HuH-7.5 (cell line): ENCODE results near the gene PIEZO2.
"Not testable (repeated sequence)": the region's sequence is repeated elsewhere in the genome, so short reads cannot be mapped to it uniquely, and the experiment has no call there.

Experiments
- DNase-seq: peaks from one replicate; pipeline ENCODE4 v3.0.0; 2011; ENCODE audit warnings: low spot score

PIEZO2 gene

DNA sequence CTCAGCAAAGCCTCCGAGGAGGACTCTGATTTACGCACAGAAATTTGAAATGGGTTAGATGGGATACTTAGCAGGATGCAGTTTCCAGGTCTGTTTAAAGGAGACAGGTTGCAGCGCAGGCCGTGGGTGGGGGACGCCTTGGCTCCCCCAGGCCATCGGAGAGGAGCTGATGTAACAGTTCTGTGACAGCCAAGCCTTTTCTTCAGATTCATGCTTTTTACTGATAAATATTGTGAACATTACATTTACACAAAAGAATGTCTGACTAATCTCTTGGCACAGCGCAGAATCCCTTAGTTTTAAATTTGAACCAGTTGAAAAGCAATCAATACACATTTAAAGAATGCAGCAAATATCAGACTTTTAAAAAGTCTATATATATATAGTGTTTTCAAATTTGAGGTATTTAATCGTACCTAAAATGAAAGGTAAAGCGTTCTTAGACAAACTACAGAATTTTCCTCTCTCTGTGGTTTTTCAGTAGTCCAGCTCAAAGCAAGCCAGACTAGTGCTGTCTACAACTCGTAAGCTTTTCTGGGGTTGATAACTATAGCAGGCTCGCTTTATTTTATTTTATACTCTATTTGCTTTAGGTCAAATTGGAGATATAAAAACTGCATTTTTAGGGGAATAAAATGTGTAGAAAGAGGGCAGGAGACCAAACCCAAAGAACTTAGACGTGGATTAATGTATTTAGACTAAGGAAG lies 221.9 kb downstream of the PIEZO2 start:
- DNase-seq, result no peak

DNA sequence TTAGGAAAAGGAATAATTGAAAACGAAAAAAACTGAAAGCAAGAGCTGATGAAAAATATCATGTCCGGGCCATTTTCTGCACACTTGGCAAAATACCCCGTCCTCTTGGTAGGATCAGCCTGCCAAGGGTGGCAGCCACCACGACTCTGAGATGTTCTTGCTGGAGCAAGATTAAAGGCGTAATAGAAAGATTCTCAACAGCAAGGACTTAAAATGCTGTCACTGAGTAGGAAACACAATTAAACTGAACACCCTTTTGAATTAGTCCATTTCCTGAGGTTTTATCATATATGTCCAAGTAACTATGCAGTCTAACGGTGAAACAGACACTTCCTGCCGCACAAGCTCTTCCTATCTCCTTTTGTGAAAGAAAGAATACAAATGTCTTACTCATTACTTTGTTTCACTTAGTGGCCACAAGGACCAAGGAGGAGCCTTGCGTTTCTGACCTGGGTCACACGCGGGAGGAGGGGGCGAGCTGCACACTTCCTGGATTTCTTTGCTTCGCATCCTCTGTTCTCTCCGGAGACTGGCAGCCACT lies 222.7 kb downstream of the PIEZO2 start:
- no peak for DNase-seq

- no peak for DNase-seq
Measured at GRCh38 chr18:10924290-10924689, 225.1 kb downstream of the PIEZO2 start.

- no peak for DNase-seq
Measured at GRCh38 chr18:10923551-10924070, 225.8 kb downstream of the PIEZO2 start.

DNA sequence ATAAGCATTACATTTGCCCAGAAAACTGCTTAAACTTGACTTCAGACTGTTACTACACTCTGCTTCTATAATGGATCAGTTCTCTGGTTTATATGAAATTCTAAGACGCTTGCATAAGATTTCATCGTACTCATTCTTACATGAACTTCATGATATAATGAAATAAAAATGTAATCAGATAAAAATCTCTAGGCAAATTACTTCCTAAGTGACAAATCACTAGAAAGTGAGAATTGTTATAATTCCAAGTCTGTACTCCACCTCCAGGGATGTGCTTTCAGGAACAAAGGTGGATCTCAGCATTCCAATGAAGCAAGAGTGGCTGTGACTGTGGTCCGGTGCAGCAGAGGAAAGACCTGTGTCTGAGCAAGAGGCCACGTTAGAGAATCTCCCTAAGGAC lies 226.2 kb downstream of the PIEZO2 start:
- no peak for DNase-seq

DNA sequence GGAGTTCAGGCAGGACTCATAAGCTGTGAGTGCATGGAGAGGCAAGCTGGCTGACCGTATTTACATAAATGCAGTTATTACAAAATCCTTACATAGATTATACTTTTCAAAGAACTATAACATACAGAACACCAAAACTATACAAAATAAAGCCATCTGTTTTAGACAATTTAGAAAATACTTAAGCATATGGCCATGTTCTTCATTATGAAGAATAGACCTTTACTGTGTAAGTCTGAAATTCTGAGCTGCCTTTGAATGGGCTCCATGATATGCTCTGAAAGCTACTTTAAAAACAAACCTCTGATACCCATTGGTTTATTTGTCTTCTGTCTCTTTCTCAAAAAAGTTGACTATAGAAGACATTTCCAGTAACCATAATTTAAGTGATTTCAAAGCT lies 226.7 kb downstream of the PIEZO2 start:
- not testable (repeated sequence) for DNase-seq

DNA sequence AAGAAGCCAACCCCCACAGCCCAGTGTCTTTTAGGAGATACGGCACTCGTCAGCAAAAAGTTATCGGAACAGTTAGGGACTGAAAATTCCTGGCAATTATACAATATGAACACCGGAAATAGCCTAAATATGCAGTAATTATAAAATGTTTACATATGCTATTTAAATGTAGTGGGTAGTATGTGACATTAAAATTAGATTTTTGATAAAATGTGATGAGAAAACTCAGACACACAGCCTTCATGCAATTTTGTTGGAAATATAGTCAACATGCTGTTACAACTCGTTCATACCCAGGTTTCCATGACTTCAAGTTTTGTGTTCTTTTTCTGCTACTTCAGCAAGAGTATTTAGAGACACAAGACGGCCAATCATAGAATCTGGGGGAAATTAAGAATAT lies 229.1 kb downstream of the PIEZO2 start:
- DNase-seq, result not testable (repeated sequence)

GRCh38 chr18:10919851-10920250 lies 229.5 kb downstream of the PIEZO2 start:
- no peak for DNase-seq

DNA sequence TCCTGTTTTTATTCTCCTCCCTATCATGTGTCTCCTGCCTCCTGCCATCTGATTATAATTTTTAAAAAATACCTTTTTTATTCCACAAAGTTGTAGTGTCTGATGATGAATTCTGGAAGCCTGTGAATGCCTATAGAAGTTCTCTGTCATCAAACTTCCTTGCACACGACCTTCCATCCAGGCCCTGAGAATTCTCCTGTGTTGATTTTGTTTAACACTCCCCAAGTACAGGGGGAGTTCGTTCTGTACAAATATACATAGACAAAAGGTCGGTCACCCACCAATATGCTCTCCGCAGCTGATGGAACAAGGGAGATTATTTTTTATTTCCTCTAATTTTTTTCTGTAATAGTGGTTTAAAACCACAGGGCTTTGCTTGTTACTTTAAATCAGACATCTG lies 232.5 kb downstream of the PIEZO2 start:
- DNase-seq, result no peak

- DNase-seq, result no peak
Measured at GRCh38 chr18:10916387-10916786, 233.0 kb downstream of the PIEZO2 start.

DNA sequence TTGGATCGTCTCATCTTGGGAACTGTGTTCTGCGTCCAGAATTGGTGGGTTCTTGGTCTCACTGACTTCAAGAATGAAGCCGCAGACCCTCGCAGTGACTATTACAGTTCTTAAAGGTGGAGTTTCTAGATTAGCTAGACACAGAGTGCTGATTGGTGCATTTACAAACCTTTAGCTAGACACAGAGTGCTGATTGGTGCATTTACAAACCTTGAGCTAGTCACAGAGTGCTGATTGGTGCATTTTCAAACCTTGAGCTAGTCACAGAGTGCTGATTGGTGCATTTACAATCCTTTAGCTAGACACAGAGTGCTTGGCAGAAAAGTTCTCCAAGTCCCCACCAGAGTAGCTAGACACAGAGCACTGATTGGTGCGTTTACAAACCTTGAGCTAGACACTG lies 233.6 kb downstream of the PIEZO2 start:
- not testable (repeated sequence) for DNase-seq

DNA sequence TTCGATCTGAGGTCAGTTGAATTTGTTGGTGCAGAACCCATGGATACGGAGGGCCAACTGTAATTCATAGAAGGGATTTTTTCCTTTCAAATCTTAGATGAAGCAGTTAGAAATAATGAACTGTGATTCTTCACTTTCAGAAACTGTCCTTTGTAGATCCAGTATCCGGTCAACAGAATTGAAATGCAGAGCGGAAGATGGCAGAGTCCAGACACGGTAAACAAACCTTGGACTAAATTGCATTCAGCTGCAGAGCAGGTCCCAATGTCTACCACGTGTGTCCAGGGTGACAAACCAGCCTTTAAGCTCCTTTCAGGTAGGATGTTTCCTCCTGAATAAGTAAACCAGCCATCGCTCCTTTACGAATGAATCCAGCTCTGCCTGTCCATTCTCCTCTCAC lies 234.8 kb downstream of the PIEZO2 start:
- not testable (repeated sequence) for DNase-seq

- no peak for DNase-seq
Measured at GRCh38 chr18:10913919-10914318, 235.4 kb downstream of the PIEZO2 start.

DNA sequence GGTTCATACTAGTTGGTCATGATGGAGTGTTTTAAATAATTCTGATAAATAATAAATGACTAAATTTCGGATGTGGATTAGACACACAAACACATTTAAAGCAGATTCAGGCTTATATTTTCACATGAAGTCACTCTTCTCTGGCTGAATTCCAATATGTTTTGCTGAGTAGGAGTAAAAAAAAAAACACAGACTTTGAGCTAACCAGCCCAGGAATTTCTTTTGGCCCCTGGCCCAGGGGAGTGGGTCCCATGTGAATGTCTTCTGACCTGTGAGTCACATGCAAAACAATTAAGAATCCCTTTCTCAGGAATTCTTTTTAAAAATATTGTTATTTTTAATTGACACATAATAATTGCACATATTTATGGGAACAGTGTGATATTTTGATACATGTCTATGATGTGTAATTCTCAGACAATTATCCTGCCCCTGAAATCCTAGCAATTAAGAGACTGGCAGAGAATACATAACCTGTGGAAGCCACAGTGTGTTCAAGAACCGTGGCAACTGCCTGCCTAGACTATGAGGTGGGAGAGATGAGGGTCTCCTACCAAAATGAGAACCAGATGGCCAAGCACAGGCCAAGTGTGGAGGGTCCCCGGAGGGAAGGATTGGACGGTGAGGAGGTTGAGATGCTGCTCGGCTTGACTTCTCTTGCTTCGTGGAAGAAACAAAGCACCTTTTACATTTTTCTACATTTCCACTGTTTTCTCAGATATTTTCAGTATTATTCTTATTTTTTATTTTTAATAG lies 236.4 kb downstream of the PIEZO2 start:
- no peak for DNase-seq

GRCh38 chr18:10909724-10910123 lies 239.6 kb downstream of the PIEZO2 start:
- DNase-seq, result no peak

GRCh38 chr18:10908760-10909159 lies 240.6 kb downstream of the PIEZO2 start:
- DNase-seq, result no peak

- DNase-seq, result no peak
Measured at GRCh38 chr18:10907749-10908148, 241.6 kb downstream of the PIEZO2 start.

DNA sequence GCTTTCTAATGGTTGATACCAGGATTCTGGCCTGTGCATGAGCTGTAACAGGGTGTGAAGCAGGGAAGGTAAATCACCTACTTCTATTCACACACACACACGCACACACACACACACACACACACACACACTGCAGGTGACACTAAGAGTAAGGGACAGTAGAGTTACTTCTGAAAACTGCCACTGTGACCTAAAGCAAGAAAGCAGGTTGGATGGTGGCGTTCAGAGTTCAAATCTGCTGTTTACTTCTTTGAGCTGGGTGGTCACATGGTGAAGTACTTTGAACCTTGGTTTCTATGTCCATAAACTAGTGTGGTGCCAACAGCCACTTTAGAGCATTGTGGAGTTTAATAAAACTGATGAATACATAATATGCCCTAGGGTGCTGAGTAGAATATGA lies 248.0 kb downstream of the PIEZO2 start:
- no peak for DNase-seq

DNA sequence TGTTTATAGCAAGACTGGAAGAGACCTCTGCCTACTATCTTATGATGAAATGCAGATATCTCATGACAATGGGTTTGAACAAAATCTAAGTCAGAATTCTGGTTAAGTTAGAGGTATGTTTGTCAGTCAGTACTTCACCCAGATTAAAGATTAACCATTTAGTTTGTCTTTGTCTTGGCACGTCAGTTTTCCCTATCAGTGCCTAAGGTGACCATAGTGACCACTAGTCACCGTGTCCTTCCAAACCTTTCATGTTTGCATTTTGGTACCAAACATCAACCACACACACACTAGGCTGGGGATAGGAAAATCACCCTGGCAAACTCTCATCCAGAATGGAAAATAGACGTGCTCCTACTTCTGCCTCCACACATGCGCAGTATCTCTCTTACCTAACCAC lies 248.9 kb downstream of the PIEZO2 start:
- peak; percentile 38 for DNase-seq

GRCh38 chr18:10899481-10899880 lies 249.9 kb downstream of the PIEZO2 start:
- no peak for DNase-seq

DNA sequence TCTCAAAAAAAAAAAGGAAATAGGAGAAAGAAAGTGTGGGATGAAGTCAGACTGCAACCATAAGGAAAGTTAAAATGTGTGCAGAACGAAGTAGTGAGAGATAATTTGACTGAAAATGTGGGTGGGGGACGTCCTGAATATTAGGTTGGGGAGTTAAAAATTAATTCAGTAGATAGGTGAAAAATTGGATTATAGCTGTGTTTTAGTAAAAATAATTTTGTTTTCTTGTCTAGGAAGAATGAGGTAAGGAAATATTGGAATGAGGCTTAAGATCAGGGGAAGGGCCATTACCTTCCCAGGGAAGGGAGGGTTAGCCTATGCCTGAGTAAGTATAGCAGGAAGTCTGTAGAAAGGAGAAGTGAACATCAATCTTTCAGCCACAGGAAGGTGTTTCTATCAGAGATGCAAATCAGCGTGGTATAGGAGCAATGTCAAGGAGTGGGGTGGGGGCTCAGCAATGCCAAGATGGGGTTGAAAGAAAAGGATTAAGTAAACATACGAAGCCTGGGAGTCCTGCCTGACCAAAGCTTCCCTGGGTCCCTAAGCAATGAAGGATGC lies 250.9 kb downstream of the PIEZO2 start:
- DNase-seq, result no peak

- DNase-seq, result no peak
Measured at GRCh38 chr18:10896851-10897250, 252.5 kb downstream of the PIEZO2 start.

DNA sequence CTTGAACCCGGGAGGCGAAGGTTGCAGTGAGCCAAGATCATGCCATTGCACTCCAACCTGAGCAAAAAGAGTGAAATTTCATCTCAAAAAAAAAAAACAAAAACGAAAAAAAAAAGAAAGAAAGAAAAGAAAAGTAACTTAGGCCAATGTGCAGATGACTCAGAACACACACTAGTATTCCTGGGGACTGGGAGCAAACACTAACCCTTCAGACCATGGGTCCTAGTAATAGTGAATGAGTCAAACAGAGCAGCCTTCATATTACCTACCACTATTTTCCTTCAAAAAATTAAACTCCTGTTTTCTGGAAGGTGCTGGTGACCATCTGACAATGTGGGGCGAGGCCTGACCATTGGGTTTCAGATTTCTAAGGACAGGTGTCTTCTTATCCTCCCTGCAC lies 253.4 kb downstream of the PIEZO2 start:
- no peak for DNase-seq
